Mesendoderm (in vitro differentiated cells): ENCODE measurements around the gene CXADR.
A peak's percentile ranks its signal among the peaks of the same experiment; 100 is the strongest.

ENCODE experiments used
- DNase-seq: peaks from one replicate; pipeline ENCODE4 v3.0.0; 2013
- H2AK5ac ChIP-seq: 2 replicates; pipeline ENCODE4 v1.6.1; 2013; ENCODE audit warnings: low read length, inconsistent platforms
- H2BK120ac ChIP-seq: 2 replicates; pipeline ENCODE4 v1.6.1; 2013; ENCODE audit warnings: low read depth, mild to moderate bottlenecking, low read length, moderate library complexity, mixed read lengths
- H2BK15ac ChIP-seq: replicated peaks from 2 replicates; pipeline ENCODE4 v1.6.1; 2013; ENCODE audit warnings: low read depth, mild to moderate bottlenecking, moderate library complexity
- H2BK5ac ChIP-seq: 2 replicates; pipeline ENCODE4 v1.6.1; 2013; ENCODE audit warnings: low read length, inconsistent platforms
- H3K18ac ChIP-seq: 2 replicates; pipeline ENCODE4 v1.6.1; 2013; ENCODE audit warnings: mild to moderate bottlenecking, low read length, mixed read lengths
- H3K23ac ChIP-seq: one replicate; pipeline ENCODE4 v1.6.1; 2013; ENCODE audit warnings: low read length
- H3K27ac ChIP-seq: 2 replicates; pipeline ENCODE4 v1.5.1; 2013; ENCODE audit warnings: low read depth, mild to moderate bottlenecking, inconsistent platforms, low read length, moderate library complexity
- H3K27me3 ChIP-seq: 2 replicates; pipeline ENCODE4 v1.6.1; 2013; ENCODE audit warnings: low read length, control low read depth, mild to moderate bottlenecking, inconsistent platforms; ENCODE audit not compliant: insufficient read depth, poor library complexity
- H3K36me3 ChIP-seq: 2 replicates; pipeline ENCODE4 v1.6.1; 2013; ENCODE audit warnings: low read length, inconsistent platforms; ENCODE audit not compliant: control insufficient read depth, insufficient read depth
- H3K4ac ChIP-seq: one replicate; pipeline ENCODE4 v1.6.1; 2013; ENCODE audit warnings: low read depth, mild to moderate bottlenecking, low read length, moderate library complexity
- H3K4me1 ChIP-seq: 2 replicates; pipeline ENCODE4 v1.6.1; 2013; ENCODE audit warnings: low read depth, low read length, inconsistent platforms; ENCODE audit not compliant: control insufficient read depth
- H3K4me2 ChIP-seq: 2 replicates; pipeline ENCODE4 v1.6.1; 2013; ENCODE audit warnings: low read length
- H3K4me3 ChIP-seq: 2 replicates; pipeline ENCODE4 v1.5.1; 2013; ENCODE audit warnings: mild to moderate bottlenecking, low read length
- H3K56ac ChIP-seq: one replicate; pipeline ENCODE4 v1.6.1; 2013; ENCODE audit warnings: low read length
- H3K79me1 ChIP-seq: 2 replicates; pipeline ENCODE4 v1.6.1; 2013; ENCODE audit warnings: low read length, inconsistent platforms
- H3K79me2 ChIP-seq: 2 replicates; pipeline ENCODE4 v1.6.1; 2013; ENCODE audit warnings: mild to moderate bottlenecking, low read length; ENCODE audit not compliant: control insufficient read depth, insufficient read depth
- H3K9ac ChIP-seq: 2 replicates; pipeline ENCODE4 v1.6.1; 2013; ENCODE audit warnings: low read length, inconsistent platforms
- H4K5ac ChIP-seq: one replicate; pipeline ENCODE4 v1.6.1; 2013; ENCODE audit warnings: low read length
- H4K8ac ChIP-seq: one replicate; pipeline ENCODE4 v1.6.1; 2013; ENCODE audit warnings: low read depth, mild to moderate bottlenecking, control low read depth, low read length, moderate library complexity
- WGBS: extraction: QIAGEN DNeasy Blood & Tissue Kit; methylation state at CpG from one replicate; pipeline ENCODE4 v1.1.7; 2013; ENCODE audit warnings: low lambda C conversion rate, missing lambda C conversion rate; ENCODE audit not compliant: insufficient coverage; ENCODE audit errors: extremely low coverage; 5-methylcytosine and 5-hydroxymethylcytosine counted together

Gene CXADR

DNA sequence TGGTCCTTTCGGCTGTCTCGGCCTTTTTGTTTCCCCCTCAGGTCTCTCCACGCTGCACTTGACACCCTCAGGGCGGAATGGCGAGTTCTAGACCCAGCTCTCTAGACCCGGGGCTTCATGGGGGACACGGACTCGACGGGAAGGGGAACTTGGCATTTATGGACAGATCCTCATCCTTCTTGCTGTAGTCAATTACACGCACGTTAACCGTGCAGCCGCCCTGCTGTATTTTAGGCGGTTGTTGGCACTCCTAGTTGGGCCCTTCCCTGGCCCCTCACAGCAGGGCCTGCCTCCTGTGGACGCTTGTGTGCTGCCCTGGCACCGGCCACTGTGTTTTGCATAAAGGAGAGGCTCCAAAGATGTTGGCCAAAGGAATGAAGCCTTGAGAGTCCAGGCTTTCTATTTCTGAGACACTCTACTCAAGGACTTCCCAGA lies 100.4 kb downstream of the CXADR start:
- peak overlapping the region; percentile 72 for H3K56ac ChIP-seq
- H3K79me2 ChIP-seq, result peaks cover 30% of the 10 kb centered on the region
- no peak overlapping the region for H2BK15ac ChIP-seq
- DNase-seq, result no peak
- no peak overlapping the region for H2AK5ac ChIP-seq
- H2BK5ac ChIP-seq, result no peak overlapping the region
- no peaks in the 10 kb centered on the region for H3K4me1 ChIP-seq
- H3K4me2 ChIP-seq, result peak overlapping the region; percentile 15
- no CpG with 5 or more reads among the region's 16 CpGs for WGBS
- H3K27ac ChIP-seq, result no peak overlapping the region
- H3K18ac ChIP-seq, result no peak overlapping the region
- H4K5ac ChIP-seq, result no peak overlapping the region
- H3K4ac ChIP-seq, result no peak overlapping the region
- H3K9ac ChIP-seq, result peak overlapping the region; percentile 33
- peak overlapping the region; percentile 20 for H3K4me3 ChIP-seq
- H3K36me3 ChIP-seq, result no peaks in the 10 kb centered on the region
- H3K27me3 ChIP-seq, result no peaks in the 10 kb centered on the region
- H3K23ac ChIP-seq, result no peak overlapping the region
- H2BK120ac ChIP-seq, result no peak overlapping the region
- H4K8ac ChIP-seq, result peak overlapping the region; percentile 30
- no peaks in the 10 kb centered on the region for H3K79me1 ChIP-seq

DNA sequence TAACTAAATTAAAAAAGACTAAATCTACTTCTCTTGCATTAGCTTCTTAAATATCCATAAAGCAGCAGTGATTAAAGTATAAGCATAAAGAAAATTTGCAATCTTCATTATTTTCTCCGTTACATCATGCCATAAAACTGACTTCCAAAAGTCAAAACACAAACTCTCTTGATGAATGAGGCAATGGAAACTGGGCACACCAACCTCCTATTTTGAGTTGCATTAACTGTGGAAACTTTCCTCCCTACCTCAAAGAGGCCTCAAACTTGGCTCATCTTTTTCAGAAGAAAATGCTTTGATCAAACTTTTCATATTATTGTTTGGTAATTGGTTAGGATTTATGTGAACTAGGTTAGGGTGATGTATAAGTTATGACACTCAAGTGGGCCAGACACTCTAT lies 104.0 kb downstream of the CXADR start:
- no peak for DNase-seq
- H2AK5ac ChIP-seq, result no peak overlapping the region

DNA sequence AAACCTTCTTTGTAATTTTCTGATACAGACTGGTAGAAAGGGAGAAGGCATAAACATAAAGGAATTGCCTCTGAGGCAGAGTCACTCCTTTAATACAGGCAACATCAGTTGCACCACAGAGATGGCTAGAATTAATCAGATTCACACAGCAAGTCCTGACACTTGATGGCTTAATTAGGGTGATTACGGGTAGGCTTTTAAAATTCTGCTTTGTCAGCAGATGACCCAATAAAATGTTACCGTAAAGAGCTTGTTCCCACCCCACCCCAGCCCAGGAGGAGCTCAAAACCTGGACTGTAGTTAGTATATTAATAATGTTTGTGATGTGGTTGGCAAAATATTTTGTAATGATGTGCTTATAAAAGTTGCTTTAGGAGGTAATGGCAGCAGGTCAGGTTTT lies 109.2 kb downstream of the CXADR start:
- no peak overlapping the region for H3K9ac ChIP-seq
- WGBS, result no CpG with 5 or more reads among the region's 2 CpGs

More for the DNA sequence above, 104.0 kb downstream of the CXADR start:
- Histone ChIP-seq H3K56ac (no peak overlapping the region), H2BK15ac (no peak overlapping the region), H3K79me1 (no peaks in the 10 kb centered on the region), H3K18ac (no peak overlapping the region), H3K27ac (no peak overlapping the region), H3K4me3 (no peak overlapping the region), H3K79me2 (peaks cover 4% of the 10 kb centered on the region), H4K5ac (no peak overlapping the region), H4K8ac (no peak overlapping the region), H3K9ac (no peak overlapping the region), H3K4ac (no peak overlapping the region), H3K27me3 (no peaks in the 10 kb centered on the region), H3K23ac (no peak overlapping the region), H3K4me2 (no peak overlapping the region), H2BK120ac (no peak overlapping the region), H2BK5ac (no peak overlapping the region), H3K4me1 (no peaks in the 10 kb centered on the region), H3K36me3 (no peaks in the 10 kb centered on the region)
- WGBS, result no CpG with 5 or more reads among the region's 1 CpG

DNA sequence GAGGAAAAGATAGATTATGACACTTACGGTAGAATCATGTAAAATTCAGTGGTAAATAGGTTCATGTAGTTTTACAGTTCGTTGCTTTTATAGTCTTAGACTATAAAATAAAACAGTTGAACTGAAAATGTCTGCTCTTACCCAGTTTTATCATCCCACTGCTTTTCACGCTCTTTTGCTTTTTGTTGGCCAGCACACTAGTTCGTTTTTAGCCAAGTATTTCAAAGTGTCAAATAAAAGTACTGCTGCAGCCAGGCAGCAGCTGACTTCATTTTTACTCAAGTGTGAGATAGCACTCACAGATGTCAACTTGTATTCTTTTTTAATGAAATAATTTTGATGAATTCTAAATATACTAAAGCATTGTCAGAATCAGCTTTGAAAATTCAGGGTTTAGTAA lies 118.4 kb downstream of the CXADR start:
- no CpG with 5 or more reads among the region's 4 CpGs for WGBS
- Histone ChIP-seq H2BK5ac (no peak overlapping the region), H2BK120ac (no peak overlapping the region), H4K8ac (no peak overlapping the region), H4K5ac (no peak overlapping the region), H3K4me2 (no peak overlapping the region), H3K56ac (no peak overlapping the region), H3K23ac (no peak overlapping the region), H3K36me3 (no peaks in the 10 kb centered on the region), H3K79me1 (no peaks in the 10 kb centered on the region), H3K27ac (no peak overlapping the region), H3K79me2 (no peaks in the 10 kb centered on the region), H3K9ac (no peak overlapping the region), H3K4me3 (no peak overlapping the region), H3K27me3 (no peaks in the 10 kb centered on the region), H2BK15ac (no peak overlapping the region), H3K4ac (no peak overlapping the region), H3K4me1 (no peaks in the 10 kb centered on the region), H3K18ac (no peak overlapping the region), H2AK5ac (no peak overlapping the region)
- no peak for DNase-seq

More for the DNA sequence above, 109.2 kb downstream of the CXADR start:
- Histone ChIP-seq H2AK5ac (no peak overlapping the region), H3K4me3 (no peak overlapping the region), H3K4me1 (no peaks in the 10 kb centered on the region), H3K4ac (no peak overlapping the region), H3K79me2 (no peaks in the 10 kb centered on the region), H3K27me3 (no peaks in the 10 kb centered on the region), H2BK15ac (no peak overlapping the region), H3K18ac (no peak overlapping the region), H2BK5ac (no peak overlapping the region), H2BK120ac (no peak overlapping the region), H4K5ac (no peak overlapping the region), H3K4me2 (no peak overlapping the region), H3K27ac (no peak overlapping the region), H4K8ac (no peak overlapping the region), H3K23ac (no peak overlapping the region), H3K79me1 (no peaks in the 10 kb centered on the region), H3K56ac (no peak overlapping the region), H3K36me3 (no peaks in the 10 kb centered on the region)
- DNase-seq, result no peak

DNA sequence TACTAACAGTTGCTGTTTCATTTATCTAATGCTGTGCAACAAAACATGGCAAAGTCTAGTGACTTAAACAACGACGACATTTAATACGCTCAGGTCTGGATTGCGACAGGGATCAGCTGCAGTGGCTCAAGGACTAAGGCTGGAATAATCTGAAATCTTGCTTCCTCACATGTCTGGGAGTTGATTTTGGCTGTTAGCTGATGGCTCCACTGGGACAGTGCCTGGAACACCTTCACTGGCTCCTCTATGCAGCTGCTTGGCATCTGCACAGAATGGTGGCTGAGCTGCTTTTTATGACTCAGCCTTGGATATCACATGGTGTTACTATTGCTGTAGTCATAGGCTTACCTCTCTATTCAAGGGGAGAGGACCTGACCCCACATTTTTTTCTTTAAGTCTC lies 123.9 kb downstream of the CXADR start:
- H3K18ac ChIP-seq, result no peak overlapping the region

DNA sequence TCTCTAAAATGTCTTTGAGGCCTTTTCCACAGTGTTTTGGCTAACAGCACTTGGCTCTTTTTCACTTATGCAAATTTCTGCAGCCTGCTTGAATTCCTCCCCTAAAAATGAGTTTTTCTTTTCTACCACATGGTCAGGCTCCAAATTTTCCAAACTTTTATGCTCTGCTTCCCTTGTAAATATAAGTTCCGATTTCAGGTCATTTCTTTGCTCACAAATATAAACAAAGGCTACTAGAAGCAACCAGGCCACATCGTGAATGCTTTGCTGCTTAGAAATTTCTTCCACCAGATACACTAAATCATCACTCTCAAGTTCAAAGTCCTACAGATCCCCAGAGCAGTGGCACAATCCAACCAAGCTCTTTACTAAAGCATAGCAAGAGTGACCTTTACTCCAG lies 128.0 kb downstream of the CXADR start:
- Histone ChIP-seq H2BK15ac (no peak overlapping the region), H2AK5ac (no peak overlapping the region), H3K9ac (no peak overlapping the region), H3K18ac (no peak overlapping the region), H3K4me2 (no peak overlapping the region), H3K4me3 (no peak overlapping the region), H3K4ac (no peak overlapping the region), H3K56ac (no peak overlapping the region), H3K79me1 (no peaks in the 10 kb centered on the region), H3K27me3 (no peaks in the 10 kb centered on the region), H3K36me3 (no peaks in the 10 kb centered on the region), H2BK5ac (no peak overlapping the region), H3K79me2 (no peaks in the 10 kb centered on the region), H4K8ac (no peak overlapping the region), H2BK120ac (no peak overlapping the region), H4K5ac (no peak overlapping the region), H3K4me1 (no peaks in the 10 kb centered on the region), H3K23ac (no peak overlapping the region), H3K27ac (no peak overlapping the region)
- no peak for DNase-seq
- WGBS, result no CpG with 5 or more reads among the region's 2 CpGs

More for the DNA sequence above, 123.9 kb downstream of the CXADR start:
- H3K4me1 ChIP-seq, result no peaks in the 10 kb centered on the region
- H3K4ac ChIP-seq, result no peak overlapping the region
- no peak overlapping the region for H3K23ac ChIP-seq
- WGBS, result no CpG with 5 or more reads among the region's 4 CpGs
- no peak for DNase-seq
- no peak overlapping the region for H2BK5ac ChIP-seq
- no peaks in the 10 kb centered on the region for H3K79me1 ChIP-seq
- no peak overlapping the region for H3K56ac ChIP-seq
- H2BK120ac ChIP-seq, result no peak overlapping the region
- no peak overlapping the region for H3K4me2 ChIP-seq
- H3K27ac ChIP-seq, result no peak overlapping the region
- H4K8ac ChIP-seq, result no peak overlapping the region
- H3K36me3 ChIP-seq, result no peaks in the 10 kb centered on the region
- no peaks in the 10 kb centered on the region for H3K27me3 ChIP-seq
- no peak overlapping the region for H4K5ac ChIP-seq
- H2AK5ac ChIP-seq, result no peak overlapping the region
- no peak overlapping the region for H3K4me3 ChIP-seq
- H3K9ac ChIP-seq, result no peak overlapping the region
- H2BK15ac ChIP-seq, result no peak overlapping the region
- no peaks in the 10 kb centered on the region for H3K79me2 ChIP-seq
